K562 (cell line): ENCODE results near the gene MED12. TPM values are rescaled to one million over a fixed set of nuclear protein-coding genes. Genes with fewer than 3 reads are reported as not detected.
A peak's percentile ranks its signal among the peaks of the same experiment; 100 is the strongest.

Source experiments
- ARID2 ChIP-seq: fragments of 450-650 bp; IDR thresholded peaks from 2 replicates; pipeline ENCODE4 v1.6.1; 2017; ENCODE audit warnings: antibody characterized with exemption, mild to moderate bottlenecking
- BACH1 ChIP-seq: fragments of 200-800 bp; sonication (Bioruptor generic); IDR thresholded peaks from 2 replicates; pipeline ENCODE4 v1.6.1; 2016; ENCODE audit warnings: missing genetic modification characterization, missing compliant biosample characterization
- CSDE1 ChIP-seq, 2 experiments: fragments of 450-650 bp; IDR thresholded peaks; 2 replicates each; pipeline ENCODE4 v1.6.1; 2016; ENCODE audit warnings: mild to moderate bottlenecking in 1 of 2
- DMBX1 ChIP-seq: fragments of 250-450 bp; sonication (Bioruptor Pico); IDR thresholded peaks from 2 replicates; pipeline ENCODE4 v1.8.0; 2022; ENCODE audit warnings: inconsistent platforms, mild to moderate bottlenecking, moderate library complexity, borderline replicate concordance
- GATAD2B ChIP-seq: fragments of 450-650 bp; IDR thresholded peaks from 2 replicates; pipeline ENCODE4 v1.6.1; 2017; ENCODE audit warnings: mild to moderate bottlenecking, borderline replicate concordance
- MTA1 ChIP-seq: fragments of 450-650 bp; IDR thresholded peaks from 2 replicates; pipeline ENCODE4 v1.6.1; 2017; ENCODE audit warnings: borderline replicate concordance
- MTA2 ChIP-seq: fragments of 450-650 bp; IDR thresholded peaks from 2 replicates; pipeline ENCODE4 v1.6.1; 2016; ENCODE audit warnings: low read depth
- PTRF ChIP-seq: fragments of 450-650 bp; IDR thresholded peaks from 2 replicates; pipeline ENCODE4 v1.6.1; 2016; ENCODE audit warnings: mild to moderate bottlenecking, missing genetic modification characterization, missing compliant biosample characterization
- SAFB2 ChIP-seq: fragments of 200-400 bp; formaldehyde crosslinking; IDR thresholded peaks from 2 replicates; pipeline ENCODE4 v1.6.1; 2018; ENCODE audit warnings: borderline replicate concordance, low read length, low read depth, moderate library complexity; ENCODE audit not compliant: severe bottlenecking
- WHSC1 ChIP-seq: IDR thresholded peaks from one replicate; pipeline ENCODE4 v1.6.1; 2012; ENCODE audit warnings: low read length, control low read depth, inconsistent platforms
- ZNF699 ChIP-seq: fragments of 250-450 bp; sonication (Bioruptor Pico); IDR thresholded peaks from 2 replicates; pipeline ENCODE4 v1.8.0; 2021; ENCODE audit warnings: mild to moderate bottlenecking, moderate library complexity; ENCODE audit not compliant: insufficient replicate concordance
- polyA plus RNA-seq, 8 experiments: library from polyadenylated mRNA; depleted of rRNA in 4 of 8; stranded (reverse) in 5 of 8; unstranded in 3 of 8; fragments of >200 nt; fragmentation: Nextera tagmentation in 2 of 8; fragmentation: Illumina TruSeq in 1 of 8; extraction: Ambion mirVana in 2 of 8; extraction: Trizol in 1 of 8; gene quantifications; 2 replicates each; pipeline versions ENCODE4 v1.2.1 to v1.2.3, GENCODE V29; 2011 to 2014; ENCODE audit warnings: inconsistent platforms in 1 of 8, missing spikeins in 1 of 8
- total RNA-seq, 7 experiments: library from RNA; depleted of rRNA in 6 of 7; stranded (reverse); fragments of >200 nt in 6 of 7; fragmentation: Illumina TruSeq in 2 of 7; extraction: Trizol in 2 of 7; gene quantifications; 2 replicates each; pipeline versions ENCODE4 v1.2.1 to v1.2.3, GENCODE V29; 2011 to 2021; ENCODE audit warnings: low replicate concordance in 1 of 7
- TF ChIP-seq, protein P1 (sequence below): fragments of 250-450 bp; sonication (Bioruptor Pico); IDR thresholded peaks from 2 replicates; pipeline ENCODE4 v1.5.0; 2022; ENCODE audit warnings: mild to moderate bottlenecking
- TF ChIP-seq, protein P2 (sequence below): fragments of 200-800 bp; sonication (Bioruptor generic); IDR thresholded peaks from 2 replicates; pipeline ENCODE4 v1.6.1; 2017; ENCODE audit warnings: missing genetic modification characterization, missing compliant biosample characterization
- TF ChIP-seq, protein P3 (sequence below): fragments of 250-450 bp; sonication (Bioruptor Pico); IDR thresholded peaks from 2 replicates; pipeline ENCODE4 v1.6.1; 2021; ENCODE audit warnings: mild to moderate bottlenecking
- TF ChIP-seq, protein P4 (sequence below): fragments of 450-650 bp; formaldehyde crosslinking; IDR thresholded peaks from 2 replicates; pipeline ENCODE4 v1.4.0; 2020; ENCODE audit warnings: mild to moderate bottlenecking, mixed read lengths
- TF ChIP-seq, protein P5 (sequence below): sonication (generic); formaldehyde crosslinking; IDR thresholded peaks from 2 replicates; pipeline ENCODE4 v1.8.1; 2023; ENCODE audit warnings: mild to moderate bottlenecking, missing genetic modification reagents
- TF ChIP-seq, protein P6 (sequence below), 2 experiments: IDR thresholded peaks; 2 replicates each; pipeline ENCODE4 v1.6.1; 2012; ENCODE audit warnings: improper control_type of control experiment in 2 of 2, low read depth in 2 of 2, low read length in 2 of 2, borderline replicate concordance in 1 of 2

The MED12 gene
- total and polyA plus RNA-seq, 9 of the 15 experiments (the other 6 are each of a cell fraction or from before 2014, with no cell fraction given): 1.6 to 49.7 (median 8.6) TPM

DNA sequence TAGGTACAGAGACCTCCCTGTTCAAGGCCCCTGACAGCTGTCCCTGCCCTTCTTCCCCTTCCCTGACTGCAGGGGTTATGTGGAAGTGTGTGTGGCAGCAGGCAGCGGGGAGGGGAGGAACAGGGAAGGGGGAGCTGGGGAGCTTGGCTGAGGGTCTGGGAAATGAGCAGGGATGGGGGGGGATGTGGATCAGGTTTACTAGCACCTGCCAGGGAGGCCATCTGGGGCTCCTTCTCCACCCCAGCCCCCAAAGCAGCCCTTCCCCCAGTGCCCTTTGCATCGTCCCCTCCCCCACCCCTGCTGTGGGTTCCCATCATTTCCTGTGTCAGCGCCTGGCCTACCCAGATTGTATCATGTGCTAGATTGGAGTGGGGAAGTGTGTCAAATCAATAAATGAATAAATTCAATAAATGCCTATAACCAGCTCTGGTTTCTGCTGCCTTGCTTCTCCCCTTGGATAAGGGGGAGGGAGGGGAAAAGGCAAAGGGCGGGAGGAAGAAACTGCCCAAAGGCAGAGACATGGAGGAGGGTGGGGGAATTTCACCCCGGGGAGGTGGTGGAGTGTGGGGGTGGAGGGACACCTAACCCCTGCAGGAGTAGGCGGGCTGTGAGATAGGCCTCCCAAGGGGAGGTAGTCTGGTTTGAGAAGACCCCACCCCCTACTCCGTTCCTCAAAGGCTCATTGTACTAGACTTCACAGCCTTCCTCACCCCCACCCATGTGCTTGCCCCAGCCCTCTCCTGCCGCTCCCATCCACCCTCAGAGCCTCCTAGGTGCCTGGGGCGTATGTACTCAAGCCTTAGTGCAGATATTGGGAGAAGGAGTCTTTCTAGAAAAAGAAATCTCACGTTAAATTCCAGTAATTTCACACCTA, 15.0 kb upstream of the MED12 start (continued):
- no peak for TF ChIP-seq ZNF699 (CRISPR knock-in tag)
- TF ChIP-seq CSDE1 (IDR thresholded peaks at IDR 0.05): no peak
- no peak for TF ChIP-seq WHSC1
- no peak for TF ChIP-seq MTA2
- TF ChIP-seq, protein P1, sequence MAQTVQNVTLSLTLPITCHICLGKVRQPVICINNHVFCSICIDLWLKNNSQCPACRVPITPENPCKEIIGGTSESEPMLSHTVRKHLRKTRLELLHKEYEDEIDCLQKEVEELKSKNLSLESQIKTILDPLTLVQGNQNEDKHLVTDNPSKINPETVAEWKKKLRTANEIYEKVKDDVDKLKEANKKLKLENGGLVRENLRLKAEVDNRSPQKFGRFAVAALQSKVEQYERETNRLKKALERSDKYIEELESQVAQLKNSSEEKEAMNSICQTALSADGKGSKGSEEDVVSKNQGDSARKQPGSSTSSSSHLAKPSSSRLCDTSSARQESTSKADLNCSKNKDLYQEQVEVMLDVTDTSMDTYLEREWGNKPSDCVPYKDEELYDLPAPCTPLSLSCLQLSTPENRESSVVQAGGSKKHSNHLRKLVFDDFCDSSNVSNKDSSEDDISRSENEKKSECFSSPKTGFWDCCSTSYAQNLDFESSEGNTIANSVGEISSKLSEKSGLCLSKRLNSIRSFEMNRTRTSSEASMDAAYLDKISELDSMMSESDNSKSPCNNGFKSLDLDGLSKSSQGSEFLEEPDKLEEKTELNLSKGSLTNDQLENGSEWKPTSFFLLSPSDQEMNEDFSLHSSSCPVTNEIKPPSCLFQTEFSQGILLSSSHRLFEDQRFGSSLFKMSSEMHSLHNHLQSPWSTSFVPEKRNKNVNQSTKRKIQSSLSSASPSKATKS (CRISPR knock-in tag): no peak
- TF ChIP-seq, protein P2, sequence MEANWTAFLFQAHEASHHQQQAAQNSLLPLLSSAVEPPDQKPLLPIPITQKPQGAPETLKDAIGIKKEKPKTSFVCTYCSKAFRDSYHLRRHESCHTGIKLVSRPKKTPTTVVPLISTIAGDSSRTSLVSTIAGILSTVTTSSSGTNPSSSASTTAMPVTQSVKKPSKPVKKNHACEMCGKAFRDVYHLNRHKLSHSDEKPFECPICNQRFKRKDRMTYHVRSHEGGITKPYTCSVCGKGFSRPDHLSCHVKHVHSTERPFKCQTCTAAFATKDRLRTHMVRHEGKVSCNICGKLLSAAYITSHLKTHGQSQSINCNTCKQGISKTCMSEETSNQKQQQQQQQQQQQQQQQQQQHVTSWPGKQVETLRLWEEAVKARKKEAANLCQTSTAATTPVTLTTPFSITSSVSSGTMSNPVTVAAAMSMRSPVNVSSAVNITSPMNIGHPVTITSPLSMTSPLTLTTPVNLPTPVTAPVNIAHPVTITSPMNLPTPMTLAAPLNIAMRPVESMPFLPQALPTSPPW (CRISPR knock-in tag): peak; percentile 82
- TF ChIP-seq, protein P3, sequence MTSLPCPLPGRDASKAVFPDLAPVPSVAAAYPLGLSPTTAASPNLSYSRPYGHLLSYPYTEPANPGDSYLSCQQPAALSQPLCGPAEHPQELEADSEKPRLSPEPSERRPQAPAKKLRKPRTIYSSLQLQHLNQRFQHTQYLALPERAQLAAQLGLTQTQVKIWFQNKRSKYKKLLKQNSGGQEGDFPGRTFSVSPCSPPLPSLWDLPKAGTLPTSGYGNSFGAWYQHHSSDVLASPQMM (CRISPR knock-in tag): no peak
- TF ChIP-seq PTRF (tag): no peak
- no peak for TF ChIP-seq GATAD2B
- TF ChIP-seq BACH1 (tag): no peak
- TF ChIP-seq ARID2: no peak
- TF ChIP-seq DMBX1 (CRISPR knock-in tag): no peak
- TF ChIP-seq, protein P4, sequence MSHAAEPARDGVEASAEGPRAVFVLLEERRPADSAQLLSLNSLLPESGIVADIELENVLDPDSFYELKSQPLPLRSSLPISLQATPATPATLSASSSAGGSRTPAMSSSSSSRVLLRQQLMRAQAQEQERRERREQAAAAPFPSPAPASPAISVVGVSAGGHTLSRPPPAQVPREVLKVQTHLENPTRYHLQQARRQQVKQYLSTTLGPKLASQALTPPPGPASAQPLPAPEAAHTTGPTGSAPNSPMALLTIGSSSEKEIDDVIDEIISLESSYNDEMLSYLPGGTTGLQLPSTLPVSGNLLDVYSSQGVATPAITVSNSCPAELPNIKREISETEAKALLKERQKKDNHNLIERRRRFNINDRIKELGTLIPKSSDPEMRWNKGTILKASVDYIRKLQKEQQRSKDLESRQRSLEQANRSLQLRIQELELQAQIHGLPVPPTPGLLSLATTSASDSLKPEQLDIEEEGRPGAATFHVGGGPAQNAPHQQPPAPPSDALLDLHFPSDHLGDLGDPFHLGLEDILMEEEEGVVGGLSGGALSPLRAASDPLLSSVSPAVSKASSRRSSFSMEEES: no peak
- no peak for TF ChIP-seq SAFB2
- TF ChIP-seq, protein P5, sequence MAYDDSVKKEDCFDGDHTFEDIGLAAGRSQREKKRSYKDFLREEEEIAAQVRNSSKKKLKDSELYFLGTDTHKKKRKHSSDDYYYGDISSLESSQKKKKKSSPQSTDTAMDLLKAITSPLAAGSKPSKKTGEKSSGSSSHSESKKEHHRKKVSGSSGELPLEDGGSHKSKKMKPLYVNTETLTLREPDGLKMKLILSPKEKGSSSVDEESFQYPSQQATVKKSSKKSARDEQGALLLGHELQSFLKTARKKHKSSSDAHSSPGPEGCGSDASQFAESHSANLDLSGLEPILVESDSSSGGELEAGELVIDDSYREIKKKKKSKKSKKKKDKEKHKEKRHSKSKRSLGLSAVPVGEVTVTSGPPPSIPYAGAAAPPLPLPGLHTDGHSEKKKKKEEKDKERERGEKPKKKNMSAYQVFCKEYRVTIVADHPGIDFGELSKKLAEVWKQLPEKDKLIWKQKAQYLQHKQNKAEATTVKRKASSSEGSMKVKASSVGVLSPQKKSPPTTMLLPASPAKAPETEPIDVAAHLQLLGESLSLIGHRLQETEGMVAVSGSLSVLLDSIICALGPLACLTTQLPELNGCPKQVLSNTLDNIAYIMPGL (CRISPR knock-in tag): no peak
- TF ChIP-seq, protein P6, sequence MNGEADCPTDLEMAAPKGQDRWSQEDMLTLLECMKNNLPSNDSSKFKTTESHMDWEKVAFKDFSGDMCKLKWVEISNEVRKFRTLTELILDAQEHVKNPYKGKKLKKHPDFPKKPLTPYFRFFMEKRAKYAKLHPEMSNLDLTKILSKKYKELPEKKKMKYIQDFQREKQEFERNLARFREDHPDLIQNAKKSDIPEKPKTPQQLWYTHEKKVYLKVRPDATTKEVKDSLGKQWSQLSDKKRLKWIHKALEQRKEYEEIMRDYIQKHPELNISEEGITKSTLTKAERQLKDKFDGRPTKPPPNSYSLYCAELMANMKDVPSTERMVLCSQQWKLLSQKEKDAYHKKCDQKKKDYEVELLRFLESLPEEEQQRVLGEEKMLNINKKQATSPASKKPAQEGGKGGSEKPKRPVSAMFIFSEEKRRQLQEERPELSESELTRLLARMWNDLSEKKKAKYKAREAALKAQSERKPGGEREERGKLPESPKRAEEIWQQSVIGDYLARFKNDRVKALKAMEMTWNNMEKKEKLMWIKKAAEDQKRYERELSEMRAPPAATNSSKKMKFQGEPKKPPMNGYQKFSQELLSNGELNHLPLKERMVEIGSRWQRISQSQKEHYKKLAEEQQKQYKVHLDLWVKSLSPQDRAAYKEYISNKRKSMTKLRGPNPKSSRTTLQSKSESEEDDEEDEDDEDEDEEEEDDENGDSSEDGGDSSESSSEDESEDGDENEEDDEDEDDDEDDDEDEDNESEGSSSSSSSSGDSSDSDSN (IDR thresholded peaks at IDR 0.05; ENCODE audit: borderline replicate concordance in 1 of 2, low read depth in 2 of 2, low read length in 2 of 2): no peak
- TF ChIP-seq MTA1: no peak
